PC-3 (cell line): Measurements from ENCODE around the gene IYD. TPM values are rescaled to one million over a fixed set of nuclear protein-coding genes. Genes with fewer than 3 reads are reported as not detected.

Experiments used
- ATAC-seq: fragments of 200-7000 bp; cut with Tn5 transposase; 2 replicates; pipeline ENCODE4 v1.9.1; 2020; ENCODE audit warnings: mild to moderate bottlenecking, moderate library complexity
- BruUV-seq: library from RNA; stranded (reverse); fragments of 400-500 nt; replicated peaks from 2 replicates; lab custom pipeline; 2021; lab: Mats Ljungman, UMichigan
- CTCF ChIA-PET: fragments of 300-600 bp; sonication (Branson Sonifier 250); formaldehyde crosslinking; loops from one replicate; lab custom pipeline; 2022; ENCODE audit warnings: antibody characterized with exemption; lab: Charles Lee
- POLR2A ChIA-PET: fragments of 300-600 bp; sonication (Branson Sonifier 250); formaldehyde crosslinking; loops from one replicate; lab custom pipeline; 2022; ENCODE audit warnings: antibody characterized with exemption; ENCODE audit not compliant: unreplicated experiment; lab: Charles Lee
- DNase-seq: peaks from one replicate; pipeline ENCODE4 v3.0.0-alpha.2; 2015
- H2AFZ ChIP-seq: fragments of 300-600 bp; sonication (generic); 2 replicates; pipeline ENCODE4 v1.6.0; 2016; ENCODE audit warnings: antibody characterized with exemption, low read length
- H3F3A ChIP-seq: fragments of 300-600 bp; sonication (generic); one replicate; pipeline ENCODE4 v1.6.0; 2017; ENCODE audit warnings: antibody characterized with exemption, low read length, control low read depth, mild to moderate bottlenecking; ENCODE audit not compliant: unreplicated experiment
- H3K27ac ChIP-seq: fragments of 300-600 bp; sonication (generic); 2 replicates; pipeline ENCODE4 v1.5.1; 2016; ENCODE audit warnings: mild to moderate bottlenecking, low read length
- H3K27me3 ChIP-seq: fragments of 300-600 bp; sonication (generic); 2 replicates; pipeline ENCODE4 v1.6.1; 2016; ENCODE audit warnings: low read length, mixed read lengths
- H3K36me3 ChIP-seq: fragments of 300-600 bp; sonication (generic); 2 replicates; pipeline ENCODE4 v1.6.1; 2016; ENCODE audit warnings: low read depth, mixed run types, low read length, mixed read lengths
- H3K4me1 ChIP-seq: fragments of 300-600 bp; sonication (generic); 2 replicates; pipeline ENCODE4 v1.5.1; 2016; ENCODE audit warnings: low read length; ENCODE audit not compliant: insufficient read depth
- H3K4me2 ChIP-seq: fragments of 300-600 bp; sonication (generic); 2 replicates; pipeline ENCODE4 v1.6.0; 2016; ENCODE audit warnings: low read length
- H3K4me3 ChIP-seq: fragments of 300-600 bp; sonication (generic); 2 replicates; pipeline ENCODE4 v1.5.1; 2016; ENCODE audit warnings: mild to moderate bottlenecking, low read length, mixed read lengths
- H3K79me2 ChIP-seq: fragments of 300-600 bp; sonication (generic); 2 replicates; pipeline ENCODE4 v1.6.1; 2017; ENCODE audit warnings: low read length, mixed read lengths
- H3K9ac ChIP-seq: fragments of 300-600 bp; sonication (generic); 2 replicates; pipeline ENCODE4 v1.6.0; 2016; ENCODE audit warnings: mild to moderate bottlenecking, low read length
- H3K9me2 ChIP-seq: fragments of 300-600 bp; sonication (generic); replicated peaks from 2 replicates; pipeline ENCODE4 v1.6.1; 2016; ENCODE audit warnings: mixed run types, low read length, mixed read lengths
- H3K9me3 ChIP-seq: fragments of 300-600 bp; sonication (generic); 2 replicates; pipeline ENCODE4 v1.6.1; 2016; ENCODE audit warnings: low read length, mixed read lengths
- H4K20me1 ChIP-seq: fragments of 300-600 bp; sonication (generic); 2 replicates; pipeline ENCODE4 v1.6.1; 2016; ENCODE audit warnings: low read length, mixed read lengths
- CTCF ChIP-seq: fragments of 300-600 bp; sonication (generic); conservative IDR thresholded peaks from 2 replicates; pipeline ENCODE4 v1.5.1; 2017; ENCODE audit warnings: antibody characterized with exemption, low read depth, mild to moderate bottlenecking, low read length
- EZH2 ChIP-seq: fragments of 300-600 bp; sonication (generic); IDR thresholded peaks from one replicate; pipeline ENCODE4 v1.6.1; 2017; ENCODE audit warnings: antibody characterized with exemption, mild to moderate bottlenecking, low read length; ENCODE audit not compliant: unreplicated experiment
- EZH2phosphoT487 ChIP-seq: fragments of 300-600 bp; sonication (generic); IDR thresholded peaks from 2 replicates; pipeline ENCODE4 v1.6.1; 2018; ENCODE audit warnings: mild to moderate bottlenecking, antibody characterized with exemption, low read length, borderline replicate concordance
- intact Hi-C: fragments of 100-400 bp; cut with micrococcal nuclease; formaldehyde crosslinking; loops from 2 replicates; pipeline ENCODE4 v1.9.0; 2023
- total RNA-seq: library from RNA; depleted of rRNA; stranded (reverse); fragments of >200 nt; gene quantifications from 2 replicates; pipeline ENCODE4 v1.2.3, GENCODE V29; 2014

The IYD gene
- total RNA-seq, 1 experiment from 2014 or later: 0.04 TPM

- H3K27me3 ChIP-seq: no peaks in the 10 kb centered on the region
- ATAC-seq: peak; percentile 71
- ChIA-PET CTCF (interaction anchor here (0.6 to 1.4 kb wide), 2 partner anchors 315 to 420 kb away, joined by 3 read pairs; no protein-coding TSS in a partner anchor), POLR2A (no interaction called here)
- H3K9ac ChIP-seq: no peak overlapping the region
- no peak overlapping the region for H3K4me2 ChIP-seq
- 0 out of 2 replicates have a peak overlapping the region, but pooled peaks have one; percentile 44 for H2AFZ ChIP-seq
- TF ChIP-seq EZH2 (no peak), EZH2phosphoT487 (no peak), CTCF (peak; percentile 71)
- no peaks in the 10 kb centered on the region for H4K20me1 ChIP-seq
- peaks cover 14% of the 10 kb centered on the region for H3K4me1 ChIP-seq
- no peaks in the 10 kb centered on the region for H3K36me3 ChIP-seq
- no TSS peak for BruUV-seq
- H3K9me2 ChIP-seq: no peaks in the 10 kb centered on the region
- no peaks in the 10 kb centered on the region for H3F3A ChIP-seq
- no peak overlapping the region for H3K27ac ChIP-seq
- no peak overlapping the region for H3K4me3 ChIP-seq
- intact Hi-C loops: no loop called here
- H3K9me3 ChIP-seq: no peaks in the 10 kb centered on the region
- no peaks in the 10 kb centered on the region for H3K79me2 ChIP-seq
- DNase-seq: peak; percentile 67
Observed at GRCh38 chr6:150395388-150396009, 26.7 kb downstream of the IYD start.

GRCh38 chr6:150403458-150404246, 34.8 kb downstream of the IYD start:
- DNase-seq (peak; percentile 85), ATAC-seq (peak; percentile 54)
- no TSS peak for BruUV-seq
- no peaks in the 10 kb centered on the region for H3K79me2 ChIP-seq
- H3K4me1 ChIP-seq: peaks cover 13% of the 10 kb centered on the region
- no peak overlapping the region for H3K4me3 ChIP-seq
- intact Hi-C loops: no loop called here
- no peaks in the 10 kb centered on the region for H3F3A ChIP-seq
- no peaks in the 10 kb centered on the region for H3K27me3 ChIP-seq
- no peaks in the 10 kb centered on the region for H4K20me1 ChIP-seq
- ChIA-PET CTCF (no interaction called here), POLR2A (no interaction called here)
- H2AFZ ChIP-seq: peak overlapping the region; percentile 12; the same call in 1 of the 2 replicates
- H3K9ac ChIP-seq: no peak overlapping the region
- TF ChIP-seq EZH2 (no peak), EZH2phosphoT487 (no peak), CTCF (no peak)
- no peaks in the 10 kb centered on the region for H3K9me2 ChIP-seq
- H3K9me3 ChIP-seq: no peaks in the 10 kb centered on the region
- H3K4me2 ChIP-seq: peak overlapping the region; percentile 27
- H3K36me3 ChIP-seq: no peaks in the 10 kb centered on the region
- H3K27ac ChIP-seq: peak overlapping the region; percentile 42

- no peak overlapping the region for H2AFZ ChIP-seq
- H3K4me3 ChIP-seq: no peak overlapping the region
- H3K9ac ChIP-seq: no peak overlapping the region
- intact Hi-C loops: no loop called here
- H4K20me1 ChIP-seq: no peaks in the 10 kb centered on the region
- no peak for TF ChIP-seq CTCF
- no peak for TF ChIP-seq EZH2
- no TSS peak for BruUV-seq
- H3K4me1 ChIP-seq: peaks cover 45% of the 10 kb centered on the region
- no peak overlapping the region for H3K4me2 ChIP-seq
- H3K36me3 ChIP-seq: no peaks in the 10 kb centered on the region
- no peak overlapping the region for H3K27ac ChIP-seq
- ChIA-PET POLR2A (no interaction called here), CTCF (no interaction called here)
- no peaks in the 10 kb centered on the region for H3K9me2 ChIP-seq
- ATAC-seq (no peak), DNase-seq (no peak)
- no peaks in the 10 kb centered on the region for H3K27me3 ChIP-seq
- no peaks in the 10 kb centered on the region for H3K9me3 ChIP-seq
- no peaks in the 10 kb centered on the region for H3K79me2 ChIP-seq
- H3F3A ChIP-seq: no peaks in the 10 kb centered on the region
Observed at GRCh38 chr6:150406948-150407347, 38.1 kb downstream of the IYD start.
